ENCODE results near the gene TIMM10B.

GRCh38 chr11:6475936-6476335 lies 5.4 kb upstream of the TIMM10B start:
- TF ChIP-seq CTCF (conservative IDR thresholded peaks at IDR 0.05; ENCODE audit: low read depth, low read length) (peak; percentile 32; the same call in 1 of the 2 replicates), EZH2phosphoT487 (IDR thresholded peaks at IDR 0.05; ENCODE audit: borderline replicate concordance, low read length) (no peak)

Measured in PC-3 (cell line).